Tibial artery (tissue), 4 donors: ENCODE measurements around the gene PCNX1.
"Not testable (repeated sequence)": the region's sequence is repeated elsewhere in the genome, so short reads cannot be mapped to it uniquely, and the experiment has no call there.

ENCODE experiments used
- DNase-seq, 2 donors: peaks; one replicate each; pipeline ENCODE4 v3.0.0-alpha.2; 2019
- H3K27ac ChIP-seq, 2 donors: fragments of 200-600 bp; sonication (generic) in 1 of 2; 1 replicate in 1 of 2; 2 replicates in 1 of 2; pipeline ENCODE4 v1.5.1; 2018 to 2019; ENCODE audit warnings: mild to moderate bottlenecking in 1 of 2
- H3K27me3 ChIP-seq, 2 donors: fragments of 200-600 bp; sonication (generic) in 1 of 2; one replicate each; pipeline versions ENCODE4 v1.5.1 to v1.6.0; 2016 to 2019
- H3K36me3 ChIP-seq, 3 donors: fragments of 200-600 bp; sonication (generic) in 2 of 3; one replicate each; pipeline ENCODE4 v1.5.1; 2016 to 2019; ENCODE audit warnings: mild to moderate bottlenecking in 2 of 3
- H3K4me1 ChIP-seq, 4 donors: fragments of 200-600 bp; sonication (generic) in 2 of 4; 1 replicate in 3 of 4; 2 replicates in 1 of 4; pipeline ENCODE4 v1.5.1; 2016 to 2019
- H3K4me3 ChIP-seq, 2 donors: fragments of 200-600 bp; sonication (generic) in 1 of 2; 1 replicate in 1 of 2; 2 replicates in 1 of 2; pipeline ENCODE4 v1.5.1; 2018 to 2019; ENCODE audit warnings: mild to moderate bottlenecking in 2 of 2
- H3K9me3 ChIP-seq, 3 donors: fragments of 200-600 bp; sonication (generic) in 1 of 3; one replicate each; pipeline ENCODE4 v1.5.1; 2016 to 2019
- CTCF ChIP-seq, 2 experiments: fragments of 200-600 bp in 1 of 2; fragments of 450-650 bp in 1 of 2; IDR thresholded peaks; one replicate each; pipeline ENCODE4 v1.5.1; 2017 to 2019; ENCODE audit warnings: antibody characterized with exemption in 2 of 2, mild to moderate bottlenecking in 1 of 2, moderate library complexity in 1 of 2
- intact Hi-C: fragments of 100-400 bp; cut with DNase I; formaldehyde crosslinking; loops from one replicate; pipeline ENCODE4 v1.15.0; 2023; ENCODE audit warnings: low total_unique reads

PCNX1 gene

GRCh38 chr14:70934502-70935134 is 27.4 kb downstream of the PCNX1 start:
- Histone ChIP-seq H3K9me3 (no peaks in the 10 kb centered on the region), H3K27me3 (no peaks in the 10 kb centered on the region), H3K36me3 (no peaks in the 10 kb centered on the region), H3K27ac (peak overlapping the region in 1 of 2 donors; percentile 22), H3K4me1 (peaks cover 0 to 28% (median 10%) of the 10 kb centered on the region in 4 donors), H3K4me3 (no peak overlapping the region)
- intact Hi-C loops: no loop called here
- no peak for DNase-seq
- TF ChIP-seq CTCF (IDR thresholded peaks at IDR 0.05): no peak

GRCh38 chr14:70935135-70935534 is 27.9 kb downstream of the PCNX1 start:
- TF ChIP-seq CTCF (IDR thresholded peaks at IDR 0.05): no peak
- Histone ChIP-seq H3K27ac (peak overlapping the region in 1 of 2 donors; percentile 22), H3K9me3 (no peaks in the 10 kb centered on the region), H3K4me1 (peaks cover 0 to 28% (median 9%) of the 10 kb centered on the region in 4 donors), H3K4me3 (no peak overlapping the region), H3K36me3 (no peaks in the 10 kb centered on the region), H3K27me3 (no peaks in the 10 kb centered on the region)
- no peak for DNase-seq
- intact Hi-C loops: no loop called here

DNA sequence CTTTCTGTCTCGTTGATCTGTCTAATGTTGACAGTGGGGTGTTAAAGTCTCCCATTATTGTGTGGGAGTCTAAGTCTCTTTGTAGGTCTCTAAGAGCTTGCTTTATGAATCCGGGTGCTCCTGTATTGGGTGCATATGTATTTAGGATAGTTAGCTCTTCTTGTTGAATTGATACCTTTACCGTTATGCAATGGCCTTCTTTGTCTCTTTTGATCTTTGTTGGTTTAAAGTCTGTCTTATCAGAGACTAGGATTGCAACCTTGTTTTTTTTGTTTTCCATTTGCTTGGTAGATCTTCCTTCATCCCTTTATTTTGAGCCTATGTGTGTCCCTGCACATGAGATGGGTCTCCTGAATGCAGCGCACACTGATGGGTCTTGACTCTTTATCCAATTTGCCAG is 32.4 kb downstream of the PCNX1 start:
- H3K27ac ChIP-seq, H3K4me1 ChIP-seq, H3K27me3 ChIP-seq, DNase-seq, H3K4me3 ChIP-seq, intact Hi-C loops, H3K9me3 ChIP-seq, H3K36me3 ChIP-seq: not testable (repeated sequence)

- H3K27me3 ChIP-seq, H3K36me3 ChIP-seq, H3K9me3 ChIP-seq, H3K4me1 ChIP-seq, H3K27ac ChIP-seq, intact Hi-C loops, H3K4me3 ChIP-seq, DNase-seq: not testable (repeated sequence)
Measured at GRCh38 chr14:70941637-70942341, 34.5 kb downstream of the PCNX1 start.

- Histone ChIP-seq H3K9me3 (peaks cover 0 to 7% (median 0%) of the 10 kb centered on the region in 3 donors), H3K27ac (no peak overlapping the region), H3K4me3 (no peak overlapping the region), H3K27me3 (no peaks in the 10 kb centered on the region), H3K4me1 (no peaks in the 10 kb centered on the region), H3K36me3 (peaks cover 7 to 13% (median 12%) of the 10 kb centered on the region in 3 donors)
- no peak for TF ChIP-seq CTCF (IDR thresholded peaks at IDR 0.05)
- intact Hi-C loops: no loop called here
- DNase-seq: no peak
Measured at GRCh38 chr14:70942342-70942706, 35.1 kb downstream of the PCNX1 start.

GRCh38 chr14:70942721-70943120 is 35.5 kb downstream of the PCNX1 start:
- H3K27ac ChIP-seq, intact Hi-C loops, H3K4me3 ChIP-seq, H3K4me1 ChIP-seq, H3K27me3 ChIP-seq, H3K9me3 ChIP-seq, DNase-seq: not testable (repeated sequence)
- H3K36me3 ChIP-seq: peaks cover 11 to 17% (median 16%) of the 10 kb centered on the region in 3 donors

GRCh38 chr14:70943838-70944237 is 36.6 kb downstream of the PCNX1 start:
- H3K9me3 ChIP-seq: peaks cover 0 to 13% (median 8%) of the 10 kb centered on the region in 3 donors
- no peak for TF ChIP-seq CTCF (IDR thresholded peaks at IDR 0.05)
- intact Hi-C loops: no loop called here
- H3K27me3 ChIP-seq: no peaks in the 10 kb centered on the region
- no peaks in the 10 kb centered on the region for H3K4me1 ChIP-seq
- H3K36me3 ChIP-seq: peaks cover 19 to 28% (median 23%) of the 10 kb centered on the region in 3 donors
- no peak overlapping the region for H3K27ac ChIP-seq
- H3K4me3 ChIP-seq: no peak overlapping the region
- DNase-seq: no peak
